ENCODE measurements around the gene GALNT17.

Gene GALNT17

GRCh38 chr7:71750290-71750689, 618.3 kb downstream of the GALNT17 start:
- Histone ChIP-seq H3K27ac (ENCODE audit: extremely low read depth, low read depth, low read length) (no peak overlapping the region), H3K4me3 (ENCODE audit: low read depth, low read length) (no peak overlapping the region), H3K4me1 (ENCODE audit: control insufficient read depth, insufficient read depth, low read length) (no peaks in the 10 kb centered on the region), H3K36me3 (ENCODE audit: control insufficient read depth in 2 of 2, insufficient read depth in 1 of 2, low read length in 2 of 2) (no peaks in the 10 kb centered on the region), H3K9me3 (ENCODE audit: control insufficient read depth, insufficient read depth, low read depth, low read length) (no peaks in the 10 kb centered on the region)
- ChIA-PET CTCF (no interaction called here), POLR2A (no interaction called here)
- no peak for TF ChIP-seq ZBTB48 (tag by site-specific recombination; IDR thresholded peaks at IDR 0.05)
- TF ChIP-seq ZFP69B (tag by site-specific recombination; IDR thresholded peaks at IDR 0.05), result no peak
- TF ChIP-seq BCL11A (tag by site-specific recombination; IDR thresholded peaks at IDR 0.05; ENCODE audit: low read depth), result no peak

DNA sequence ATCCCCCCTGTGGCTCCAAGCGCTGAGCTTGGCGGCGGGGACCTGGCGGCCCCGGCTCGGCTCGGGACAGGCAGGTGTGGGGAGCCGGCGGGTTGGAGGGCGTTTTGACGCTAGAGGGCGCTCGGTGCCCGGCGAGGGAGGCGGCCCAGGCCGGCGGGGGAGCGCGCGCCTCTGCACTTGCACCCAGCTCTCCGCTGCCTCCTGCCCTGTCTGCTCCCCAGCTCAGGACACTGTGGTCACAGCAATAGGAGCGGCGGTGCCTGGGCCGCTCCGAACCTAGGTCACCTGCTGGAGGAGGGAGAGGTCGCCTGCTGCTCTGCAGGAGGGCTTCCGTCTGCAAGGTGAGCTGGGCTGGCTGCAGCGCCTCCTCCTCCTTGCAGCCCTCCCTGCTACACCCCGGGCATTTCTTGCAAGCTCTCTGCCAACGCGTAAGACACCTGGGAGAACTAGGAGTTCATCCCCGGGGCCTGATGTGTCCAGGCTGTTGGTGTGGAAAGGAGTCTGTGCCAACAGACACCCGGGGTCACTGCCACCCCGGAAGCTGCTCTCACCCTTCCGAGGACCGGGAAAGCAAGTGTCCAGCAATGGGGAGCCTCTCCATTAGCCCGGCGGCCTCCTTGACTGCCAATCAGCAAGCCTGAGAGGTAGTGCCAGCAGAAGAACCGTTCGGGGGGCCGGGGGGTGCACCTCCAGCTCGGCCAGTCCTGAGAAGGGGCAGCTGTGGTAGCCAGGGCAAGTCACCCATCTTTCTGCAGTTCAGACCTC, 620.4 kb downstream of the GALNT17 start:
- ChIA-PET CTCF (interaction anchor here (0.6 to 1.7 kb wide), 9 partner anchors 10 to 732 kb away, joined by 3 to 8 read pairs (median 3); no protein-coding TSS in a partner anchor), POLR2A (no interaction called here)
- H3K4me1 ChIP-seq (ENCODE audit: control insufficient read depth, insufficient read depth, low read length), result no peaks in the 10 kb centered on the region
- no peaks in the 10 kb centered on the region for H3K9me3 ChIP-seq (ENCODE audit: control insufficient read depth, insufficient read depth, low read depth, low read length)
- H3K36me3 ChIP-seq (ENCODE audit: control insufficient read depth in 2 of 2, insufficient read depth in 1 of 2, low read length in 2 of 2), result no peaks in the 10 kb centered on the region
- TF ChIP-seq ZNF548 (tag by site-specific recombination; IDR thresholded peaks at IDR 0.05) (no peak), ZEB2 (tag by site-specific recombination; IDR thresholded peaks at IDR 0.05) (no peak), ZBTB26 (tag by site-specific recombination; optimal IDR thresholded peaks at IDR 0.05) (peak; percentile 41), ZSCAN30 (tag by site-specific recombination; IDR thresholded peaks at IDR 0.05) (no peak), ZNF354C (tag by site-specific recombination; IDR thresholded peaks at IDR 0.05; ENCODE audit: borderline replicate concordance, low read depth) (no peak), PRDM6 (tag by site-specific recombination; IDR thresholded peaks at IDR 0.05) (no peak), YY1 (tag by site-specific recombination; IDR thresholded peaks at IDR 0.05) (no peak), GLIS1 (tag by site-specific recombination; IDR thresholded peaks at IDR 0.05) (peak; percentile 55; the same call in 1 of the 2 replicates), ZBTB20 (tag by site-specific recombination; IDR thresholded peaks at IDR 0.05) (no peak), ZNF16 (tag by site-specific recombination; IDR thresholded peaks at IDR 0.05; ENCODE audit: low read depth) (no peak), ZBTB17 (tag by site-specific recombination; IDR thresholded peaks at IDR 0.05) (no peak), ZNF654 (tag by site-specific recombination; IDR thresholded peaks at IDR 0.05; ENCODE audit: low read depth) (peak; percentile 47), GFI1B (tag by site-specific recombination; IDR thresholded peaks at IDR 0.05) (no peak), OVOL3 (tag by site-specific recombination; IDR thresholded peaks at IDR 0.05) (no peak), PRDM4 (tag by site-specific recombination; IDR thresholded peaks at IDR 0.05) (no peak)
- TF ChIP-seq, protein P1, sequence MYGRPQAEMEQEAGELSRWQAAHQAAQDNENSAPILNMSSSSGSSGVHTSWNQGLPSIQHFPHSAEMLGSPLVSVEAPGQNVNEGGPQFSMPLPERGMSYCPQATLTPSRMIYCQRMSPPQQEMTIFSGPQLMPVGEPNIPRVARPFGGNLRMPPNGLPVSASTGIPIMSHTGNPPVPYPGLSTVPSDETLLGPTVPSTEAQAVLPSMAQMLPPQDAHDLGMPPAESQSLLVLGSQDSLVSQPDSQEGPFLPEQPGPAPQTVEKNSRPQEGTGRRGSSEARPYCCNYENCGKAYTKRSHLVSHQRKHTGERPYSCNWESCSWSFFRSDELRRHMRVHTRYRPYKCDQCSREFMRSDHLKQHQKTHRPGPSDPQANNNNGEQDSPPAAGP (tag by site-specific recombination; IDR thresholded peaks at IDR 0.05), result no peak
- TF ChIP-seq, protein P2, sequence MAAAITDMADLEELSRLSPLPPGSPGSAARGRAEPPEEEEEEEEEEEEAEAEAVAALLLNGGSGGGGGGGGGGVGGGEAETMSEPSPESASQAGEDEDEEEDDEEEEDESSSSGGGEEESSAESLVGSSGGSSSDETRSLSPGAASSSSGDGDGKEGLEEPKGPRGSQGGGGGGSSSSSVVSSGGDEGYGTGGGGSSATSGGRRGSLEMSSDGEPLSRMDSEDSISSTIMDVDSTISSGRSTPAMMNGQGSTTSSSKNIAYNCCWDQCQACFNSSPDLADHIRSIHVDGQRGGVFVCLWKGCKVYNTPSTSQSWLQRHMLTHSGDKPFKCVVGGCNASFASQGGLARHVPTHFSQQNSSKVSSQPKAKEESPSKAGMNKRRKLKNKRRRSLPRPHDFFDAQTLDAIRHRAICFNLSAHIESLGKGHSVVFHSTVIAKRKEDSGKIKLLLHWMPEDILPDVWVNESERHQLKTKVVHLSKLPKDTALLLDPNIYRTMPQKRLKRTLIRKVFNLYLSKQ (tag by site-specific recombination; IDR thresholded peaks at IDR 0.05; ENCODE audit: borderline replicate concordance), result no peak
- H3K27ac ChIP-seq (ENCODE audit: extremely low read depth, low read depth, low read length), result no peak overlapping the region
- H3K4me3 ChIP-seq (ENCODE audit: low read depth, low read length), result no peak overlapping the region

Measured in HEK293 (cell line).